ENCODE measurements around the gene GPX6.

Gene GPX6, protein sequence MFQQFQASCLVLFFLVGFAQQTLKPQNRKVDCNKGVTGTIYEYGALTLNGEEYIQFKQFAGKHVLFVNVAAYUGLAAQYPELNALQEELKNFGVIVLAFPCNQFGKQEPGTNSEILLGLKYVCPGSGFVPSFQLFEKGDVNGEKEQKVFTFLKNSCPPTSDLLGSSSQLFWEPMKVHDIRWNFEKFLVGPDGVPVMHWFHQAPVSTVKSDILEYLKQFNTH

DNA sequence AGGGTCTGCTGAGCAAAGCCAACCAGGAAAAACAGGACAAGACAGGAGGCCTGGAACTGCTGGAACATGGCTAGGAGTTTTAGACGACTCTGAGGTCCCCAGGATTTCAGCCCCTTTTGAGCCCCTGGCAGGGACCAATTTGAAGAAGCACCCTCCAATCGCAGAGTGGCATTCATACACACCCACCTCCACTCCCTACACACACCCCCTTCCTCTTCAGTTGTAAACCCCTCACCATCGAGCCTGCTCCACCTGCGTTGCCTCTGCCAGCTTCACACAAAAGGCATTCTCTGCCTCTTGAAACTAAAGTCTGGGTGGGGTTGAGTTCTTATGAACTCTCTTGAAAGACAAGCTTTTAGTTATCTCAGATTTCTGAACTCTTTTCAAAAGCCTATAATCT, at the start of gene GPX6:
TSS of gene GPX6 (minus strand) at position 118 of the 400 bp plus-strand sequence. CDS start at position 68, 50 bp downstream.
- DNase-seq (ENCODE audit: extremely low spot score), result no peak
- TF ChIP-seq FOXK2 (IDR thresholded peaks at IDR 0.05) (no peak), NFRKB (IDR thresholded peaks at IDR 0.05) (no peak), CTBP1 (IDR thresholded peaks at IDR 0.05; ENCODE audit: borderline replicate concordance) (no peak), TARDBP (IDR thresholded peaks at IDR 0.05) (no peak), L3MBTL2 (conservative IDR thresholded peaks at IDR 0.05) (no peak), FOXA1 (IDR thresholded peaks at IDR 0.05) (no peak), ZNF384 (IDR thresholded peaks at IDR 0.05) (no peak), SUZ12 (IDR thresholded peaks at IDR 0.05) (no peak), FOXM1 (IDR thresholded peaks at IDR 0.05; ENCODE audit: borderline replicate concordance) (no peak), ARNT (IDR thresholded peaks at IDR 0.05) (no peak), BHLHE40 (IDR thresholded peaks at IDR 0.05; ENCODE audit: borderline replicate concordance) (no peak), HDGF (IDR thresholded peaks at IDR 0.05; ENCODE audit: borderline replicate concordance) (no peak), ELF4 (IDR thresholded peaks at IDR 0.05) (no peak), LEF1 (IDR thresholded peaks at IDR 0.05; ENCODE audit: borderline replicate concordance) (no peak), SP1 (IDR thresholded peaks at IDR 0.05) (no peak)
- TF ChIP-seq, protein P1, sequence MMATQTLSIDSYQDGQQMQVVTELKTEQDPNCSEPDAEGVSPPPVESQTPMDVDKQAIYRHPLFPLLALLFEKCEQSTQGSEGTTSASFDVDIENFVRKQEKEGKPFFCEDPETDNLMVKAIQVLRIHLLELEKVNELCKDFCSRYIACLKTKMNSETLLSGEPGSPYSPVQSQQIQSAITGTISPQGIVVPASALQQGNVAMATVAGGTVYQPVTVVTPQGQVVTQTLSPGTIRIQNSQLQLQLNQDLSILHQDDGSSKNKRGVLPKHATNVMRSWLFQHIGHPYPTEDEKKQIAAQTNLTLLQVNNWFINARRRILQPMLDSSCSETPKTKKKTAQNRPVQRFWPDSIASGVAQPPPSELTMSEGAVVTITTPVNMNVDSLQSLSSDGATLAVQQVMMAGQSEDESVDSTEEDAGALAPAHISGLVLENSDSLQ (IDR thresholded peaks at IDR 0.05), result no peak
- ChIA-PET CTCF (interaction anchor here (0.5 kb wide), 1 partner anchor 65 kb away, joined by 3 read pairs; no protein-coding TSS in a partner anchor), POLR2A (no interaction called here)

DNA sequence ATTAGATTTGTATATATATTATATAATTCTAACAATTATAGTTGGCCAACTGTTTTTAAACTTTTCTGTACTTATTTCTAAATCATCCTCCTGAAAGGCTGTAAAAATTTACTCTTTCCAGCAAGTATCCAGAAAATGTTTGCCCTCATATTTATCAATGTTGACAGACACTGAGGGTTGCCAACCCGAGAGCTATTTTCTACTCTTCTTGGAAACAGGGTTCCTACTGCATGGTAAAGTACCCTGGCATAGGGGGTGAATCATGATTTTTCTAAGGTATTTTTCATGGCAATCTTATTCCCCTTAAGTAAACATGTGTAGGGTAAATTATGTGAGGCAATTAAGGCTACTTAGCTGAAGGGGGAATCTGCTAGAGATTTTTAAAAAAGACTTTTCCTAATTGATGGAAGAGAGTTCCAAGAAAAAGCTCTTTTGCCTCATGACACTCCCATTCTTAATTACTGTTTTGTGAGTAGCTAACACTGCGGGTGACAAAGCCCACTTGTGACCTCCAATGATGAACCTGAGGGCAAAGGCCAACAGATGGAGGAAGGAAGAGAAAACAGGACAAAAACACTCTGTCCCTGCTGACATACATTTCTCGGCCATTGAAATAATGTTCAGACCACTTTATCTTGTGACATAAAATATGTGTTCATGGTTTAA, 48.0 kb upstream of the GPX6 start:
- ChIA-PET CTCF (interaction anchor here (1.2 kb wide), 1 partner anchor 43 kb away, joined by 3 read pairs; no protein-coding TSS in a partner anchor), POLR2A (no interaction called here)
- no peak for DNase-seq (ENCODE audit: extremely low spot score)
- TF ChIP-seq FOXK2 (IDR thresholded peaks at IDR 0.05) (no peak), TARDBP (IDR thresholded peaks at IDR 0.05) (no peak), LEF1 (IDR thresholded peaks at IDR 0.05; ENCODE audit: borderline replicate concordance) (no peak), SUZ12 (IDR thresholded peaks at IDR 0.05) (no peak), ELF4 (IDR thresholded peaks at IDR 0.05) (no peak), CTBP1 (IDR thresholded peaks at IDR 0.05; ENCODE audit: borderline replicate concordance) (no peak), HDGF (IDR thresholded peaks at IDR 0.05; ENCODE audit: borderline replicate concordance) (no peak), FOXA1 (IDR thresholded peaks at IDR 0.05) (no peak), SP1 (IDR thresholded peaks at IDR 0.05) (no peak), NFRKB (IDR thresholded peaks at IDR 0.05) (no peak), ARNT (IDR thresholded peaks at IDR 0.05) (no peak), L3MBTL2 (conservative IDR thresholded peaks at IDR 0.05) (no peak)
- TF ChIP-seq, protein P1 (IDR thresholded peaks at IDR 0.05), result no peak

DNA sequence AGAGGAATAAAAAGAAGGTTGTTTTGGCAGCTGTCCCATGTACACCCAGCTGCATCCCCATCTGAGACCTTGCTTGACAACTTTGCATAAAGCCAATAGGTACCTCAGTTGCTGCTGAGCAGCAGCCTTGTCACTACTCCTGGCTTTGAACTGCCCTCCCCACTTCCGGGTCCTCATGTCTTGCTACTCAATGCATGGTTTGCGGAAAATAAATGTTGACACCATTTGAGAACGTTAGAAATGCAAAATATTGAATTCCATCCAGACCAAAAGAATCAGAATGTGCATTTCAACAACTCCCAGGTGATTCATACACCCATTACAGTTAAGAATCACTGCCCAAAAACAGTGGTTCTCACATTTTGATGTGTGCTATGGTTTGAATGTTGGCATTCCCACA, 43.0 kb upstream of the GPX6 start:
- CTCF ChIA-PET, result no interaction called here
- POLR2A ChIA-PET, result no interaction called here
- TF ChIP-seq CTBP1 (IDR thresholded peaks at IDR 0.05; ENCODE audit: borderline replicate concordance) (no peak), TARDBP (IDR thresholded peaks at IDR 0.05) (no peak), L3MBTL2 (conservative IDR thresholded peaks at IDR 0.05) (no peak), FOXM1 (IDR thresholded peaks at IDR 0.05; ENCODE audit: borderline replicate concordance) (no peak), LEF1 (IDR thresholded peaks at IDR 0.05; ENCODE audit: borderline replicate concordance) (no peak), ARNT (IDR thresholded peaks at IDR 0.05) (no peak), SUZ12 (IDR thresholded peaks at IDR 0.05) (no peak), NFRKB (IDR thresholded peaks at IDR 0.05) (no peak), HDGF (IDR thresholded peaks at IDR 0.05; ENCODE audit: borderline replicate concordance) (no peak)
- TF ChIP-seq, protein P1 (IDR thresholded peaks at IDR 0.05), result no peak
- DNase-seq (ENCODE audit: extremely low spot score), result no peak

DNA sequence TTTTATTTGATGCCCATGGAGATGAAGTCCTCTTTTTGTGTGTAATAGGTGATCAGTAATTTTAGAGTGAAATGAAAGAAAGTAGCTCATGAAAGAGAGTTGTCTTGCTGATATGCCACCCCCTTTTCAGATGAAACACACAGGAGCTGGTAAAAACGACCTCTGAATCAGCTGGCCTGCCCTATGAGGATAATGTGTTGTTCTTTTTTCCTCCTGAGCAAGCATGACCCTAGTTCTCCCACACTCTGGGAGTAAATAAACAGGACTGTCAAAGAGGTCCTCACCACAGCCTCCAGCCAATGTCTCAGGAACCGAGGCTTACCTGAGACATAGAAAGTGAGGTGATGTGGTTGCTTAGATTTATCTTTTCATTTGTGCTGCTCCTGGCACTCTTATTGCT, 39.5 kb upstream of the GPX6 start:
- POLR2A ChIA-PET, result interaction anchor here (2.0 kb wide), 1 partner anchor 31 kb away, joined by 6 read pairs; a partner anchor contains a TSS
- no peak for DNase-seq (ENCODE audit: extremely low spot score)
- CTCF ChIA-PET, result interaction anchor here (0.7 to 1.6 kb wide), 2 partner anchors 13 to 14 kb away, joined by 3 to 6 read pairs; no protein-coding TSS in a partner anchor
- TF ChIP-seq NFRKB (IDR thresholded peaks at IDR 0.05) (no peak), L3MBTL2 (conservative IDR thresholded peaks at IDR 0.05) (no peak), BHLHE40 (IDR thresholded peaks at IDR 0.05; ENCODE audit: borderline replicate concordance) (no peak), SUZ12 (IDR thresholded peaks at IDR 0.05) (no peak), ARNT (IDR thresholded peaks at IDR 0.05) (no peak), ZNF384 (IDR thresholded peaks at IDR 0.05) (no peak), SP1 (IDR thresholded peaks at IDR 0.05) (no peak), CTBP1 (IDR thresholded peaks at IDR 0.05; ENCODE audit: borderline replicate concordance) (no peak), LEF1 (IDR thresholded peaks at IDR 0.05; ENCODE audit: borderline replicate concordance) (no peak), TARDBP (IDR thresholded peaks at IDR 0.05) (no peak)
- TF ChIP-seq, protein P1 (IDR thresholded peaks at IDR 0.05), result no peak

Measured in HEK293T (cell line).